Lower leg skin (tissue), 4 donors: ENCODE results near the gene CD101. TPM values are rescaled to one million over a fixed set of nuclear protein-coding genes. Genes with fewer than 3 reads are reported as not detected.

Experiments used
- DNase-seq, 2 donors: peaks; one replicate each; pipeline ENCODE4 v3.0.0-alpha.2; 2019; ENCODE audit warnings: low spot score in 2 of 2
- H3K4me3 ChIP-seq: fragments of 200-600 bp; sonication (generic); 2 replicates; pipeline ENCODE4 v1.5.1; 2017; ENCODE audit warnings: mild to moderate bottlenecking, low read depth; ENCODE audit not compliant: poor library complexity, severe bottlenecking
- POLR2A ChIP-seq, 2 donors: fragments of 450-650 bp; IDR thresholded peaks; one replicate each; pipeline ENCODE4 v1.6.1; 2016 to 2017; ENCODE audit warnings: antibody characterized with exemption in 2 of 2, mild to moderate bottlenecking in 1 of 2, moderate library complexity in 1 of 2
- WGBS, 2 donors: methylation state at CpG; one replicate each; pipeline ENCODE4 v1.1.5; 2018; 5-methylcytosine and 5-hydroxymethylcytosine counted together
- intact Hi-C: fragments of 100-400 bp; cut with DNase I; formaldehyde crosslinking; loops from one replicate; pipeline ENCODE4 v1.15.0; 2023; ENCODE audit warnings: low total_unique reads
- total RNA-seq, 4 donors: library from RNA; depleted of rRNA; stranded (reverse); fragments of >200 nt; gene quantifications; one replicate each; pipeline ENCODE4 v1.1.0, GENCODE V29; 2016
- TF ChIP-seq, protein P1 (sequence below), 3 donors: fragments of 450-650 bp; IDR thresholded peaks; one replicate each; pipeline ENCODE4 v1.5.1; 2016; ENCODE audit warnings: antibody characterized with exemption in 3 of 3, mild to moderate bottlenecking in 3 of 3, moderate library complexity in 2 of 3

CD101 gene
- total RNA-seq, 4 donors from 2014 or later = 0.46 to 1.8 (median 0.92) TPM

DNA sequence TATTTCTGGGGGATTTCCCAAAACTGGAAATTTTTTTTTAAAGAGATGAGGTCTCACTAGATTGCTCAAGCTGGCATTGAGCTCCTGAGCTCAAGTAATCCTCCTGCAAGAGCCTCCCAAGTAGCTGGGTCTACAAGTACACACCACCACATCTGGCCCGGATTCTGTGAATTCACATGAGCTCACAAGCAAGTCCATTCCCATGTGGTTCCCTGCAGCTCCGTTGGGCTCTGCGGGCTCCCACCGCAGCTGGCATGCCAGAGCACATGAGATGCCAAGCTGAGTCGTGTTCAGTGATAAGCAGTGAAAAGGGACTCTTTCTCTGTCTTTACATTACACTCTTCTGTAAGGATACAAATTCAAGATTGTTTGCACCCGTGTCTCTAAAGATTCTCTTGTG is 36.7 kb downstream of the CD101 start:
- 85 to 93% methylated on average over 6 of the region's 6 CpGs for WGBS, 2 donors
- intact Hi-C loops = no loop called here
- DNase-seq = no peak

DNA sequence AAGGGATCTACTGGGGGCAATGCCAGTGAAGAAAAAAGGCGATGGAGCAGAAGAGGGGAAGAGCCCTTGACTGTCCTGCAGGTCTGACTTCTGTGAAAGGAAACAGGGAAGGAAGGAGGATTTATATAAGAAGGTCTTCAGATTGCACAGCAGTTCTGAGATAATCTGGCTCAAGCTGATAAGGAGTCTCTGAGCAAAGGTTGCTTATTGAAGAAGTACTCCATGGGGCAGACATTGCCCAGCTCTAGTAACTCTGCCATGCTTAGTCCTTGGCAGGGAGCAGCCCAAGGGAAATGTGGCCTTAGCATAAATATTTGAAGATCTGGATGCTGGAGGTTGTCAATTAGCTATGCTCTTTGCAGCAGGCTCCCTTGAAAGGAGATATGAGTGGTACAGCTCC is 42.7 kb downstream of the CD101 start:
- intact Hi-C loops = no loop called here
- TF ChIP-seq, protein P1, sequence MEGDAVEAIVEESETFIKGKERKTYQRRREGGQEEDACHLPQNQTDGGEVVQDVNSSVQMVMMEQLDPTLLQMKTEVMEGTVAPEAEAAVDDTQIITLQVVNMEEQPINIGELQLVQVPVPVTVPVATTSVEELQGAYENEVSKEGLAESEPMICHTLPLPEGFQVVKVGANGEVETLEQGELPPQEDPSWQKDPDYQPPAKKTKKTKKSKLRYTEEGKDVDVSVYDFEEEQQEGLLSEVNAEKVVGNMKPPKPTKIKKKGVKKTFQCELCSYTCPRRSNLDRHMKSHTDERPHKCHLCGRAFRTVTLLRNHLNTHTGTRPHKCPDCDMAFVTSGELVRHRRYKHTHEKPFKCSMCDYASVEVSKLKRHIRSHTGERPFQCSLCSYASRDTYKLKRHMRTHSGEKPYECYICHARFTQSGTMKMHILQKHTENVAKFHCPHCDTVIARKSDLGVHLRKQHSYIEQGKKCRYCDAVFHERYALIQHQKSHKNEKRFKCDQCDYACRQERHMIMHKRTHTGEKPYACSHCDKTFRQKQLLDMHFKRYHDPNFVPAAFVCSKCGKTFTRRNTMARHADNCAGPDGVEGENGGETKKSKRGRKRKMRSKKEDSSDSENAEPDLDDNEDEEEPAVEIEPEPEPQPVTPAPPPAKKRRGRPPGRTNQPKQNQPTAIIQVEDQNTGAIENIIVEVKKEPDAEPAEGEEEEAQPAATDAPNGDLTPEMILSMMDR (IDR thresholded peaks at IDR 0.05) = no peak
- no peak for TF ChIP-seq POLR2A (IDR thresholded peaks at IDR 0.05)
- WGBS, 2 donors = 89 to 95% methylated on average over 1 of the region's 1 CpG
- no peak overlapping the region for H3K4me3 ChIP-seq
- no peak for DNase-seq

More for the DNA sequence above, 36.7 kb downstream of the CD101 start:
- H3K4me3 ChIP-seq = no peak overlapping the region
- TF ChIP-seq POLR2A (IDR thresholded peaks at IDR 0.05) = no peak
- TF ChIP-seq, protein P1 (IDR thresholded peaks at IDR 0.05) = no peak

DNA sequence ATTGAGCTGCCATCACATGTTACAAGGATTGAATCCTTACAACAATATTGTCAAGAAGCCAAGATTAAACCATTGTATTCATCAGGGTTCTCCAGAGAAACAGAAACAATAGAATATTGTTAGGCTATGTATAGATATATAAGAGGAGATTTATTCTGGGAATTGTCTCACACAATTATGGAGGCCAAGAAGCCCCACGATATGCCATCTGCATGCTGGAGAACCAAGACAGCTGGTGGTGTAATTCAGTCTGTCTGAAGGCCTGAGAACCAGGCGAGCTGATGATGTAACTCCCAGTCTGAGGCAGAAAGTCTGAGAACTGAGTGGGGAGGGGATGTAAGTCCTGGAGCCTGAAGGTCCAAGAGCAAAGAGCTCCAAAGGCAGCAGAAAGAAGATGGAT is 44.1 kb downstream of the CD101 start:
- no peak overlapping the region for H3K4me3 ChIP-seq
- DNase-seq = no peak
- WGBS, 2 donors = 65 to 75% methylated on average over 2 of the region's 2 CpGs
- no peak for TF ChIP-seq POLR2A (IDR thresholded peaks at IDR 0.05)
- TF ChIP-seq, protein P1 (IDR thresholded peaks at IDR 0.05) = no peak
- intact Hi-C loops = no loop called here

DNA sequence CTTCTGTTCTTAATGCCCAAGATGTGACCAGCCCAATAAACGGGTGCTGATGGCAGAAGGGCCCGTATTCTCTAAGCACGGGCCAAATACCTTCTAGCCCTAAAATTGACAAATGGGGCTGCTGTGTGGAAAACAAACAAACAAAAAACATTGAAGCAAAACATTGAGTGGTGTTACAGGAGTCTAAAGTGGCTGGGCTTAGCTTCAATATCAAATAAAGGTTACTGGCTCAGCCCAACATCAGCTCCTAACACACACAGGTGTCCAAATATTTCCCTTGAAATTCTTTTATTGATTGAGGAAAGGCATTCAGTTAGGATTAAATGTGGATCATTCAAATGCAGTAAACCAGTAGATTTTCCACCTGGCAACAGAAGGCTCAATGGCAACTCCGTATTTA is 45.2 kb downstream of the CD101 start:
- intact Hi-C loops = no loop called here
- no peak for DNase-seq
- no peak overlapping the region for H3K4me3 ChIP-seq
- no peak for TF ChIP-seq POLR2A (IDR thresholded peaks at IDR 0.05)
- TF ChIP-seq, protein P1 (IDR thresholded peaks at IDR 0.05) = no peak
- WGBS, 2 donors = 81 to 86% methylated on average over 4 of the region's 4 CpGs

DNA sequence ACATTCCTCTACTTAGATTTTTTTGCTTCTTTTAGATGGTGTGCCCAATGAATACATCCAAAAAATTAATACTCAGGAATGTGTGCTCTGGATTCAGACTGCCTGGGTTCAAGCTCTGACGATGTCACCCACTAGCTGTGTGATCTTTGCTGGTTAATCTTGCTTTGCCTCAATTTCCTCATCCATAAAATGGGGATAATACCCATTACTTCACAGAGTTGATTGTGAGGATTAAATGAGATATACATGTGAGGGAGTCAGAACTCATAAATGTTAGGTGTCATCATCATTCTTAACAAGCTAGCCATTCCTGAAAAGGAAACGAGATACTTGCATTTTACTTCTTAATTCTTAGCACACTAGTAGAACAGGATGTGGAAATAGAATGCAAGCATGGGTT is 45.7 kb downstream of the CD101 start:
- no peak for DNase-seq
- 86 to 87% methylated on average over 2 of the region's 2 CpGs for WGBS, 2 donors
- H3K4me3 ChIP-seq = no peak overlapping the region
- TF ChIP-seq, protein P1 (IDR thresholded peaks at IDR 0.05) = no peak
- TF ChIP-seq POLR2A (IDR thresholded peaks at IDR 0.05) = no peak
- intact Hi-C loops = no loop called here

DNA sequence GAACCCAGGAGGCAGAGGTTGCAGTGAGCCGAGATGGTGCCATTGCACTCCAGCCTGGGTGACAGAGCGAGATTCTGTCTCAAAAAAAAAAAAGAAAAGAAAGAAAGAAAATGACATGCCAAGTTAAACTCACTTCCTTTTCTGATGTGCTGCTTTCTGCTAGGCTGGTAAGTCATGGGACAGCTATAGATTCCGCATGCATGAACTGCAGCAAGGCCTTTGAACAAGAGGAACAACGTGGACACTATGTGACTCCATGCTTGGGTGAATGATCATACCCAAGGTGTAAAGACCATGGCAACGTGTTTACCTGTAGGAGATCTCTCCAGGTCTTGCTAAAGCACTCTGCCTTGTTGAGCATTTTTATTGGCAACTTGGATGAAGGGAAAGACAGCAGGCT is 48.3 kb downstream of the CD101 start:
- H3K4me3 ChIP-seq = no peak overlapping the region
- intact Hi-C loops = loop anchor here (10.0 kb wide), 1 partner anchor 195 kb away; no protein-coding TSS in a partner anchor
- no peak for TF ChIP-seq POLR2A (IDR thresholded peaks at IDR 0.05)
- TF ChIP-seq, protein P1 (IDR thresholded peaks at IDR 0.05) = no peak
- 87 to 88% methylated on average over 5 of the region's 5 CpGs for WGBS, 2 donors
- DNase-seq = no peak
